ENCODE results near the gene CCDC137. TPM values are rescaled to one million over a fixed set of nuclear protein-coding genes. Genes with fewer than 3 reads are reported as not detected.
A peak's percentile ranks its signal among the peaks of the same experiment; 100 is the strongest.

CCDC137 gene
- polyA plus RNA-seq, 1 donor from 2014 or later, result 12.2 TPM

GRCh38 chr17:81712468-81713003, 46.0 kb downstream of the CCDC137 start:
- H3K9me2 ChIP-seq (ENCODE audit: insufficient read depth, low read length), result no peaks in the 10 kb centered on the region
- H2AFZ ChIP-seq (ENCODE audit: low read depth, low read length), result no peak overlapping the region
- peak overlapping the region; percentile 68 for H3K4me3 ChIP-seq (ENCODE audit: low read length)
- H3K9ac ChIP-seq (ENCODE audit: low read length), result peak overlapping the region; percentile 42
- H3K4me2 ChIP-seq (ENCODE audit: low read length), result peak overlapping the region; percentile 51
- H3K36me3 ChIP-seq (ENCODE audit: insufficient read depth, low read length), result no peaks in the 10 kb centered on the region
- no peak overlapping the region for H3K27ac ChIP-seq (ENCODE audit: low read length)
- TF ChIP-seq SMC3 (conservative IDR thresholded peaks at IDR 0.05; ENCODE audit: poor library complexity) (no peak), EP300 (conservative IDR thresholded peaks at IDR 0.05; ENCODE audit: poor library complexity, severe bottlenecking) (peak; percentile 6), CTCF (IDR thresholded peaks at IDR 0.05; ENCODE audit: poor library complexity, severe bottlenecking) (no peak)
- peaks cover 8% of the 10 kb centered on the region for H3K27me3 ChIP-seq (ENCODE audit: insufficient read depth, low read depth, low read length)
- no peaks in the 10 kb centered on the region for H3K79me2 ChIP-seq (replicated peaks; ENCODE audit: insufficient read depth, low read length)
- no peaks in the 10 kb centered on the region for H3K9me3 ChIP-seq (ENCODE audit: low read length)
- H4K20me1 ChIP-seq (ENCODE audit: insufficient read depth), result no peaks in the 10 kb centered on the region
- no peaks in the 10 kb centered on the region for H3F3A ChIP-seq (ENCODE audit: insufficient read depth, low read length, poor library complexity, severe bottlenecking)

GRCh38 chr17:81713004-81713555, 46.5 kb downstream of the CCDC137 start:
- Histone ChIP-seq H3K4me3 (ENCODE audit: low read length) (peak overlapping the region; percentile 68), H3K4me2 (ENCODE audit: low read length) (peak overlapping the region; percentile 51), H3K9me2 (ENCODE audit: insufficient read depth, low read length) (no peaks in the 10 kb centered on the region), H2AFZ (ENCODE audit: low read depth, low read length) (no peak overlapping the region), H3K27me3 (ENCODE audit: insufficient read depth, low read depth, low read length) (peaks cover 8% of the 10 kb centered on the region), H3K36me3 (ENCODE audit: insufficient read depth, low read length) (no peaks in the 10 kb centered on the region), H3F3A (ENCODE audit: insufficient read depth, low read length, poor library complexity, severe bottlenecking) (no peaks in the 10 kb centered on the region), H3K79me2 (replicated peaks; ENCODE audit: insufficient read depth, low read length) (no peaks in the 10 kb centered on the region), H3K9me3 (ENCODE audit: low read length) (no peaks in the 10 kb centered on the region), H3K27ac (ENCODE audit: low read length) (no peak overlapping the region), H4K20me1 (ENCODE audit: insufficient read depth) (no peaks in the 10 kb centered on the region), H3K9ac (ENCODE audit: low read length) (peak overlapping the region; percentile 42)
- TF ChIP-seq RAD21 (conservative IDR thresholded peaks at IDR 0.05) (no peak), TAF1 (IDR thresholded peaks at IDR 0.05; ENCODE audit: low read depth) (no peak), CTCF (IDR thresholded peaks at IDR 0.05; ENCODE audit: poor library complexity, severe bottlenecking) (no peak), EP300 (conservative IDR thresholded peaks at IDR 0.05; ENCODE audit: poor library complexity, severe bottlenecking) (no peak), EZH2 (IDR thresholded peaks at IDR 0.05; ENCODE audit: borderline replicate concordance, insufficient read depth, low read length, poor library complexity, severe bottlenecking) (no peak), REST (IDR thresholded peaks at IDR 0.05; ENCODE audit: borderline replicate concordance) (no peak), POLR2AphosphoS5 (IDR thresholded peaks at IDR 0.05) (no peak)
